GM21390 (cell line): ENCODE measurements around the gene OPRM1.
"Not testable (repeated sequence)": the region's sequence is repeated elsewhere in the genome, so short reads cannot be mapped to it uniquely, and the experiment has no call there.

ENCODE experiments used
- ATAC-seq: cut with Tn5 transposase; IDR thresholded peaks from one replicate; pipeline ENCODE4 v1.9.1; 2021; ENCODE audit not compliant: unreplicated experiment

Gene OPRM1

DNA sequence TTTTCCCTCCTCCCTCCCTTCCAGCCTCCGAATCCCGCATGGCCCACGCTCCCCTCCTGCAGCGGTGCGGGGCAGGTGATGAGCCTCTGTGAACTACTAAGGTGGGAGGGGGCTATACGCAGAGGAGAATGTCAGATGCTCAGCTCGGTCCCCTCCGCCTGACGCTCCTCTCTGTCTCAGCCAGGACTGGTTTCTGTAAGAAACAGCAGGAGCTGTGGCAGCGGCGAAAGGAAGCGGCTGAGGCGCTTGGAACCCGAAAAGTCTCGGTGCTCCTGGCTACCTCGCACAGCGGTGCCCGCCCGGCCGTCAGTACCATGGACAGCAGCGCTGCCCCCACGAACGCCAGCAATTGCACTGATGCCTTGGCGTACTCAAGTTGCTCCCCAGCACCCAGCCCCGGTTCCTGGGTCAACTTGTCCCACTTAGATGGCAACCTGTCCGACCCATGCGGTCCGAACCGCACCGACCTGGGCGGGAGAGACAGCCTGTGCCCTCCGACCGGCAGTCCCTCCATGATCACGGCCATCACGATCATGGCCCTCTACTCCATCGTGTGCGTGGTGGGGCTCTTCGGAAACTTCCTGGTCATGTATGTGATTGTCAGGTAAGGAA, at the start of gene OPRM1:
OPRM1 (plus strand) TSS at position 10 of the 612 bp plus-strand sequence; CDS start at position 315, 305 bp downstream.
- peak; percentile 73 for ATAC-seq

DNA sequence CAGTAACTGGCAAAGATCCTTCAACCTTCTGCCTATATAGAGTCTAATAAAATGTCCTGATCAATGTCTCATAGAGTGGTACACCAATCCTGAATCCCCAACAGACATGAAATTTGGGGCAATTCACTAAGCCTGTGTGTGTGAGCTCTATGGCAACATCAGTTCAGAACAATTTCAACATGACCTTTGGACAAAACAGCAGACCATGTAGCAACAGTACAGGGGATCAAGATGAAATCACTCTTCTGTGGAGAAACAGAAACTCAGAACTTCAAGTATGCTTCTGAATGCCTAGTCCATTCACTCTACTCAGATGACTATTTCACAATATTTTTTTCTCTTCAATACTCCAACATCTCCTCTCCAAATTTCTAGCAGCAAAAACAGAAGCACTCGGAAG, 49.1 kb upstream of the OPRM1 start:
- ATAC-seq, result no peak

DNA sequence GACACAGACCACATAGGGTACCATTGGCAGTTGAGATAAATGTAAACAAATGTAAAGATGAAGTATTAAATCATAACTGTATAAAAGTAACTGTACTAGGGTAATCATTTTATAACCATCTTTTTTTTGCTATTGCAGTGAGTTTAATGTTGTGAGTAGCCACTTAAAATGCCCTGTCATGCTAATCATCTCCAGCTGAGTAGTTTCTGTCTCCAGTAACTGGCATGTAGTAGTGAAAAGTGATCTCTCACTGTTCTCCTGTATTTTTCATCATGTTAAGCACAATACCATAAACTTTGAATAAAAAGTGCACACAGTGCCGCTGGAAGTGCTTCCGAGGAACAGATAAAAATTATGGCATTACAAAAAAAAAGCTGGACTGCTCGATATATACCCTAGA, 45.0 kb upstream of the OPRM1 start:
- no peak for ATAC-seq

DNA sequence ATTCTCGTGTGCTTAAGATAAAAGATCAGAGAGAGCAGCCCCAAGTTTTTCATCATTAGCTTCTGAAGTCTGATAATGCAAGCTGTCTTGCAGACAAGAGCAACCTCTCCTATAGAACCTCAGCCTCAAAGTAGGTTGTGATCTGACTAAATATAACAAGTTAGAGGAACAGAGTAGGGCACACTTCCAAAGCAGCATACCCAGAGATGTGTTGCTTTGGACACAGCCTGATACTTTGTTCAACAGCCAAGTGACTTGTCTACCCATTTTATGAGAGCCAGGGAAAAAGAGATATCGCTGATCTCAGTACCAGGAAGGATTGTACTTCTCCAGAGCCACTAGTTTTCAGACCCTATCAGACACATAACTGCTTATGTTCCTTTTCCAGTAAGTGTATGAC, 44.2 kb upstream of the OPRM1 start:
- ATAC-seq, result no peak

DNA sequence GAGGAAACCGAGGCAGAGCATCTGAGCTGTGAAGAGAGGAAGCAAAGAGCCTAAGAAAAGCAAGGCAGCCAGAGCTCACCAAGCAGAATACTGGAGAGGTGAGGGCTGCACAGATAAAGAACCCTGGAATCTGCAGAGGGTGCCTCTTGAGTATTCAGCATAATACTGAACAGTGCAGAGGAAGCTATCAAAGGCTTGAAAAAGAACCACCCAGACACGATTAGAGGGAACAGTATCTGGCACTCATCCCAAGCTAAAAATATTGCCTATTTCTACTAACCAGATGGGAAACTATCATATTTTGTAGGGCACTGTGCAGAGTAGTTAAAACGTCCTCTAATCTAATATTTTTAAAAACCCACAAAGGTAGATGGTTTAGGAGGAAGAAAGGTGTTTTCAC, 41.8 kb upstream of the OPRM1 start:
- no peak for ATAC-seq

DNA sequence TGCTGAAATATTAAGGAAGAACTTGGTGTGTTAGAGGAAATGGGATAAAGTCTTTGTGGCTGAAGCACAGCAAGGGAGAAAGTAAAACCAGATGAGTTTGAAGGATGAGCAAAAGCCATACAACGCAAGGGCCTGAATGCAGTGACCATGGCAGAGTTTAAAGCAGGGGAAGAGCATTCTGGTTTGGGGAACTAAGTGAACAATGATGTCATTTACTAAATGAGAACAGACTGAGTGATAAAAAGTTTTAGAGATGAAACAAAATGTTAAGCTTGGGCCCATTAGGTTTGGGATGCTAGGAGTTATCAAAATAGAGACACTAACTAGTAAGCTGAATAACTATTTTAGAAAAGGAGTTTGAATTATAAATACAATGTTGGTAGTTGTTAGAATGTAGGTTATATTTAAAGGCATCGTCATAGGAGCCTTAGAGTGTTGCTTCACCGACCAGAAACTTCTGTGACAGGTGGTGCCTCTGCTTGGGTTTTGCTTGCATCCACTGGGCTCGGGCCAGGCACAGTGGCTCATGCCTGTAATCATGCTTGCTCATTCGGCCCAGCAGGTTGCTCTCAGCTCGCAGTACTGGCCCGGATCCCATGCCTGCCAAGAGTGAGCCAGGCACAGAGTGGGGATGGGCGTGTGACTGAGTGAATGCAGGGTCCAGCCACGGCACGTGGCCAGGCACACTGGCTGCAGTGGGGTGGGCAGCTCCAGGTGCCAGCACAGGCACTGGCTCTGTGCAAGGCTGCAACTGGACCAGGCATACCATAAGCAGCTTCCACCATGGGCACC, 37.4 kb upstream of the OPRM1 start:
- ATAC-seq, result no peak

DNA sequence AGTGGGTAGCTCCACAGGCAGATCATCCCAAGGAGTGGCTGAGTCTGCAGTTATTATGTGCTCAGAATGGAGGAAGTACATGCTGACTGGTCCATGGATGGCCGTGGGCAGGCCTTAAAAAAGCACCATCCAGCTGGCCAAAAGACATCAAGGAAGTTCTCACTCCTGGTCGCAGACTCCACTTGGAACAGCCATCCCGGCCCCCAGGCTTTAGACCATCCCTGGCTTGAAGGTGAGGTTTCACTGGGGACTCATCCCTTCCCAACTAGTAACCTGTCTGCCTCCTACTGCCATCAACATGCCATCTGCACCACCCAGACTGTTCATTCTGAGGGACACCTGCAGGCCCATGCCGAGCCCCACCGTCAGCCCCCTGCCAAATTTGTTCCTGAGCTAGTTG, 36.1 kb upstream of the OPRM1 start:
- ATAC-seq, result no peak

DNA sequence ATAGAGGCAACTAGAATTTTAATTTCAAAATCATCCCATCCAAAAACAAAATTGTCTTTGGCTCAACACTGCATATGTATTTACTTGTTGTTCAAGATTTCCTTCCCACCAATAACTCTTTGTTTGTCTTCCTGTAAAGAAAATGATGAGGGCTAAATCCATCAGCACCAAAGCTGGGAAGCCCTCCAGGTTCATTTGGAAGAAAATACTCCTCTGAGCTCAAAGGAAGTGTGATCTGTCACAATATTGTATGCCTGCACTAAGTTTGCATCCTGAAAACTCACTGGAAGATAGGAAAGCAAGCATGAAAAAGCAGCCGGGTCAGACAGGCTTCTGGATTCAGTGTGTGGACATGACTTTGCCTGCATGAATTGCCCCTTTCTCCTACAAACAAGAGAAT, 28.7 kb upstream of the OPRM1 start:
- no peak for ATAC-seq

DNA sequence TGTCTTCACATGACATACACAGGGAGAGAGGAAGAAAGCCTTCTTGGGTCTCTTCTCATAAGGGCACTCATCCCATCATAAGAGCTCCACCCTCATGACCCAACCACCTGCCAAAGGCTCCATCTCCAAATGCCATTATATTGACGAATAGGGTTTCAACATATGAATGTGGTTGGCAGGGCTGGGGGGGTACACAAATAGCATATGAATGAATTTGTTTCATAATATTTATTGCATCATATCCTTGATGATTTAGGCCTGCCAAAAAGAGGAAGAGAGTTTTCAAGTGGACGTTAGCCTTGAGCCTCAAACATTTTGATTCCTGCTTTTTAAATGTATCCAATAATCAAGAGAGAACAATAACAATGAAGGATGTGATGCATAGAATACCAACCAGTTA, 26.2 kb upstream of the OPRM1 start:
- no peak for ATAC-seq

DNA sequence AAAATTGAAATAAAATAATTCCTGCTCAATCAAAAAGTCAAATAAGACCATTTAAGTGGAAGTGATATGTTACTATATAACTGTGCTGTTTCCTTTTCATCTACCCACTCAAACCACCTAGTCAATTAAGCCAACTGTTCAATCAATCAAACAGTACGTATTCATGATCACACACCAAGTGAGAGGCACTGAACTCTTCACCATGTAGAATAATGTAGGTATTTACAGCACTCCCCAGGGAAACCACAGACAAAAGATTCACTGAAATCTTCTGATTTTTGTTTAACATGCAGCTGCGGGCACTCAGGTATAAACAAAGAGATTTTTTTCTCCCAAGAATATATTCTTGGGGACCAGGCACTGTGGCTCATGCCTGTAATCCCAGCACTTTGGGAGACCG, 21.3 kb upstream of the OPRM1 start:
- no peak for ATAC-seq

DNA sequence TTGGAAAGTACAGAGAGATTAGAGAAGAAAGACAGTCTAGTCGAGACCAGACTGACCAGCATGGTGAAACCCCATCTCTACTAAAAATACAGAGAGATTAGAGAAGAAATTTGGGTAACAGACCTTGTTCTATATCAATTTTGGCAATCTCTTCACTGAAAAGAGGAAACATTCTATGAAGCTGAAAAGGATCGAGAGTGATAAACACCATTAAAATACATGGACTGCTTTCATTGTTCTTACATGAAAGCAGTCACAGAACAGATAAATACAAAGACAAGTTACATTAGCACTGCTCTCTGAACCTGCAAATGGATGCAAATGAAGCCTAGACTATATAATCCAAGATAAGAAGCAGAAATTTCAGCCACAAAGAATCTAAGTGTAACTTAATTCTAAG, 8.4 kb upstream of the OPRM1 start:
- ATAC-seq, result no peak

DNA sequence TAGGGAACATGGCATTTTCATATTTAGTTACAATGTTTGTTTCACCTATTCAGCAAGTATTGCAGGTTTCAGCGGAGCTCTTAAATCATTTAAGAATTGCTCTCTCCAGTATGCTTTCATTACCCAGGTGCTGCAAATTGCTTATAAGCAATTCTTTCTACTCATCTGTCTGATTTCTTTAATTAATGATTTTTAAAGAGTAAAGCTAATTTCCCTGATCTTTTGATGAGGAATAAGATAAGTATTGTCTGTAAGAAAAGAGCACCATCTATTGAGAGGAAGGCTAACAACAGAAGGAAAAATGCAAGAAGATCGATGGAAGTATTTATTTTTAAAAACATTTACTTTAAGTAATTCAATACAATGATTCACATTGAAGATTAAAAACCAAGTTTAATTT, 2.0 kb downstream of the OPRM1 start:
- ATAC-seq, result no peak

DNA sequence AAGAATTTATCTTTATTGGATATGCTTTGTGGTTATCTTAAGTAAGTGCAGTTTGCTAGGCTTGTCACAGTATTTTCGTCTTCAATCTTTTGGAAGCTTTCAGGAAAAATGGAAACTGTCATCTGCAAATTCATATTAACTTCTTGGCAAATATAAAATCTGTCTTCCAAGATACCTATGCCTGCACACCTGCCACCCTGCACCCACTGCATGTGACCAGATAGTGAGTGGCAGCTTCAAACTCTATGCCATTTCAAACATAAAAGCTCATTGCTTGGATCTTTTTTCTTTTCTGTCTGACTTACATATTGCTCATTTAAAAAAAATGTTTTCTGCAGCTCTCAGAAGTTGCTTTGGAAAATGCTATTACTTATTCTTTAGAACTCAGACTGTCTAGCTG, 14.1 kb downstream of the OPRM1 start:
- no peak for ATAC-seq

DNA sequence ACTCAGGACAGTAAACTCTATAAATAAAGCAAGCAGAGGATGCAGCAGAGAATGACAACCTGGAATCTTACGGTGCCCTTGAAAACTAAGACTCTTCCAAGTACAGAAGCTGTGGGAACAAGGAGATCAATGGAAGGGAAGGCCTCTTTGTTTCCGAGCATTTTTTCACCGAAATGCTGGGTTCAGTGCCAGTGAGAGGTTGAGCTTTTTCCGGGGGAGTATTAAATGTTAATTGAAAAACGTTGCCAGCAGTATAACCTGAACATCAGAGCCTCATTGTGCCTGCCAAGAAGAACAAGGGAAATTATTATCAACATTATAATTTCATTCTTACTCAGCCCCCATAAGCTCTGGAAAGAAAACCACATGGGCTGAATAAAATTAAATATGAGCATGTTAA, 17.5 kb downstream of the OPRM1 start:
- ATAC-seq, result no peak

DNA sequence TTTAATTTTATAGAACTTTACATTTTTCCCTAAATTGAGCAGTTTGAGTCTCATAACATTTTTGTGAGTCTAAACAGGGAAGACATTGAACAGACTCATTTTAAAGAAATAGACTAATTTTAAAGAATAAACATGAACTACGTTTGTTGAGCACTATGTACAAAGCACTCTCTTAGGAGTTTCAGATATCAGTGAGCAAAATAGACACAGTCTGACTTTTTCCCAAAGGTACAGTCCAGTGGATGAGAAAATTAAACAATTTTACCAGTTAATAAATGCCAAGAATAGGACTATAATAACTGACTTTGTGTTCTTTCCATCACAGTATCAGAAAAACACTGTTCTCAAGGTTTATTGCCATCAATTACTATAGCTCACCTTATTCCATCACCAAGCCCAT, 18.1 kb downstream of the OPRM1 start:
- no peak for ATAC-seq

DNA sequence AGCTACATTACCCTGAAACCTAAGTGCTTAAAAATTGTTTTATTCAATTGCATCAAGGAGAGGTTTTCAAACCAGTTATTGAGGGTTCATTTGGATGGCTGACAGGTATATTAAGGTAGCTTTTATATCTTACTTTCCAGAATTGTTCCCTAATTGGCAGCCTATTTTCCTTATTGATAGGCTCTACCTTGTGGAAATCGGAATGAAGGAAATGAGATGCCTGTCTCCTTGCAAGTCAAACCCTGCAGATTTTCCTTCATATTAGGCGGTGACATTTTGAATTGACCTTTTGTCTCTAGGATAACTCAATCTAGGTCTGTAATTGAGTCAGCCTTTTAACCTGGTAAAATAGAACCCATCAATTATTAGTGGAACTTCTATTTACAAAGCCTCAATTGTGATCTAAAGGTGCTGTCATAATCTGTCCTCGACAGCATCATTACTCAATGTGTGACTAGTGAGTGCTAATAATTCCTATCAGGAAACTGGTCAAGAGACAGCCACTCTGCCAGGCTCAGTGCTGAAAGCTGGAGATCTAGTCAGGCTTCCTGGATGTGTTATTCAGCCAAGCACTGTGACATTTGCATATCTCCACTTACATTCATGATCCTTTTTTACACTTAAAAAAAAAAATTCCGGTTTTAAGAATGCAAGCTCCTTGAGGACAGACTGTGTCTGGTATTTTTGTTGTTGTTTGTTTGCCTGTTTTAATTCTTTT, 20.1 kb downstream of the OPRM1 start:
- ATAC-seq, result no peak

DNA sequence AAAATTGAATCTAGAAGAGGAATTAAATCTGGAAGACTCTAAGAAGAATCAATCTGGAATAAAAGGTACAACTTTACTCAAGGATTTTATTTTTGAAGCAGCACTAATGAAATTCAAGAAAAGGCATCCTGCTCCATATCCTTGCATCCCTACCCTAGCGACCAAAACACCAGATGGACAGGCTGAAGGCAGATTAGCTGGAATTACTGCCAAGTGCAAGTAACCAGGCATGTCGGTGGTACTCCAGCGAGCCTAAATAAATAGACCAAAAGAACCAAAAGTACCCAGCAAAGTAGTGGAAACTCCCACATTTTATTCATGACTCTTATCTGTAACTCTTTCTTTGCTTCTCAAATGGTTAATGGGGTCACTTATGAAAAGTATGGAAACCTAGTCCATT, 21.0 kb downstream of the OPRM1 start:
- no peak for ATAC-seq

DNA sequence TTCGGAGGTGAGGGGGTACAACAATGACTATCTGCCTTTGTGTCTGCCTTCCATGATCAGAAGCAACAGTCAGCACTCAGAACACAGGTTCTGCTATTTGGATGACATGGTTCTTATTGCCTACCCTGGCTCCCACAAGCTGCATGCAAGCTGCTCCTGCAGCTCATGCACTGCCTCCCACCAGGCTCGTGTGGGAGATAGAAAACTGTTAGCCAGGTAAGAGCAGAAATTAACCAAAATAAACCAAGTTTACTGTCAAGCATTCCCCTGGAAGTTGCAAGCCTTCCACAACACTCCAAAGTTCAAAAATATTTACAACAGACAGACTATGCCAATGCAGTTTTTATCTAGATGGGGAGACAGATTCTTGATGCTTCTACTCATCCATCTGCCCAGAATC, 31.0 kb downstream of the OPRM1 start:
- ATAC-seq, result no peak

DNA sequence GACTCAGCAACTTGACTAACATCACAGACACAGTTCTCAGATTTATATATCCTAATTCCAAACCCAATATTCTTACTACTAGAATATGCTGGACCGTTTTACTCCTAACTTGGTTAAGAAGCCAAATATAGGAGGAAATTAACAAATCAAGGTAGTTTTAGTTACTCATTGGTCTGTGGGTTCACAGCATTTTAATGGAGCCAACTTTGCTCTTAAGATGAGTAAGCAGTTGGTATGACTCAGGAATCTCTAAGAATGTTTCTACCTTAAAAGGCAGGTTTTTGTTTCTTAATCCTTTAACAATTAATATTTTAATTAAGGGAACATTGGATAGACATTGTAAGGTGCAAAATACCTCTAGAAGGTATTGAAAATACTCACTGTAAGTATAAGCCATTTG, 31.6 kb downstream of the OPRM1 start:
- no peak for ATAC-seq

DNA sequence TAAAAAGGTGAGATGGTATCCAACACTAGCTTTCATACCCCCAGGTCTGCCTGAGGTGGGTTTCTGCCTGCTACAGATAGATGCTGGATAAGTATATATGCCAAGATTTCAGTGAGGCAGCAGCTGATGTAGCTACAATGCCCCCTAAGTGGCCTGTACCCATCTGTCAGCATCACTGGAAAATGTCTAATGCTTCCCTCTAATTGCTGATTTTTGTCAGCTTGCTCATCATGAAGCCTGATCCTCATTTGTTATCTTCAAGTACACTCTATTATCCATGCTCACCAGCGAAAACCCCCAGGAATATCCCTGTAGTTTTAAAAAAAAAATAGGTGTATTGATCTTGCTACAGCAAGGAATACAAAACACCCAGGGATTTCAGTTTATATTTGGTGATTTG, 32.2 kb downstream of the OPRM1 start:
- no peak for ATAC-seq

DNA sequence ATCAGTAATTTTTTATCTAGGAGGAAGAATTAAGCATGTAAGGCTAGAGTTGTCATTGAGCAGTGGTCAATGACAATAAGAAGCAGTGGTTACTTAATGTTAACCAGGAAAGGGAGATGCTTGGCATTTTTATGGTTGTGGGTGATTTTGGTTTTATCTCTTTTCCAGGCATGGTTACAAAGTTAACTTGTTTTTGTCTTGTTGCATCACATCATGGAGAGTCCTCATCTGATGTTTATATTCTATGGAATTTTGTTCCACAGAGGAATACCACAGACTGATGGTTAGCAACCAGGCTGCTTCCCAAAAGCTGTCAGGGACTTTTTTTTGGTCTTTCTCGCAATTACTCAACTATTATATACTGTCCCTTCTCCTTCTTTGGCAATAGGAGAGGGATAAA, 32.7 kb downstream of the OPRM1 start:
- ATAC-seq, result no peak

DNA sequence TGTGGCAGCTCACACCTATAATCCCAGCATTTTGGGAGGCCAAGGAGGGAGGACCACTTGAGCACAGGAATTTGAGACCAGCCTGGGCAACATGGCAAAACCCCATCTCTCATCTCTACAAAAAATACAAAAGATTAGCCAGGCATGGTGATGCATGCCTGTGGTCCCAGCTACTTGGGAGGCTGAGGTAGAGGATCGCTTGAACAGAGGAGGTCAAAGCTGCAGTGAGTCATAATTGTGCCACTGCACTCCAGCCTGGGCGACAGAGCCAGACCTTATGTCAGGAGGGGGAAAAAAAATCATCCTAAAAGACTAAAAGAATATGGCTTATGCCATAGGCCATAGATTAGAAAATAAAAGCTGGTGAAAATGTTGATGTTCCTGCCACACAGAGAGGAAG, 39.6 kb downstream of the OPRM1 start:
- not testable (repeated sequence) for ATAC-seq
